GM19463 (cell line): ENCODE results near the gene HECTD4.

Source experiments
- ATAC-seq: cut with Tn5 transposase; IDR thresholded peaks from one replicate; pipeline ENCODE4 v1.9.1; 2021; ENCODE audit warnings: mild to moderate bottlenecking, moderate library complexity; ENCODE audit not compliant: unreplicated experiment

HECTD4 gene

DNA sequence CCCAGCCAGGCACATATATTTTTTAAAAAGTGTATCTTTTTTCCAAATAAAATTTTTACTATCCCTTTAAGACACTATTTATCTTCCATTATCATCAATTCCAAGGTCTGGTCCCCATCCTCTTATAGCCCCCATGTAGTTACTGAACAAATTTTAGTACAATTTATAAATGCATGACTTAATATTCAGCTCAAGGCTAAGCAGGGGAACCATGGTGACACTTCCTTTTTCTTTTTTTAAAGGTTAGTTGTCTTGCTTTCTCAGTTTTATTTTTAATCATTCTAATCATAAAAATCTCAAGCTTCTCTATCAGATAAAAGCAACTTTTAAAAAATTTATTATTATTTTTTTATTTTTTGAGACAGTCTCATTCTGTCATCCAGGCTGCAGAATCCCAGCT lies 164.6 kb downstream of the HECTD4 start:
- ATAC-seq = no peak

- no peak for ATAC-seq
Observed at GRCh38 chr12:112216223-112216622, 166.0 kb downstream of the HECTD4 start.

- no peak for ATAC-seq
Observed at GRCh38 chr12:112214064-112214463, 168.2 kb downstream of the HECTD4 start.

DNA sequence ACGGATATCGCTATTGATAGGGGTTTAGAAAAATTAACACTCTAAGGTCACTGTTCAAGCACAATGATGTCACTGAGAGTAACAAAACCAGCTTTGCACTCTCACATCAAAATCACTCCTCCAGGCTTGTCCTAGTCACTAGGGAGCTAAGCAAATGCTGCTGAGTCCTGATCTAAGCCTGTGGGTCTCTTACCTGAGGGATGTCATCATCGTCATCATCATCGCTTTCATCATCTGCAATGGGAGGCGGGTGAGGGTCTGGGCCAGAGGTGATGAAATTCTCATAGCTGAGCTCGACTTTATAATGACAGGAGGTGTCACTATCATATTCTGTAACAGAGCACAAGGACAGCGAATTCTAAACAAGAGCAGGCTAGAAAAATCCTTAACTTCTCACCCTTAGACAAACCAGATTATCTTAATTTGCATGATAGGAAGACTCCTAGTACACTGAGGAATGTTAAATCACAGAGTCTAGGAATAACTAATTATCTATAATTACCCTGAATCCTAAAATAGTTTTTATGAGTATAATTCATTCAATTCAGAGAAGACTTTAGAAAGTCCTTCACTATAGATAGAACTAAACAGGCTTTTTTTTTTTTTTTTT lies 173.8 kb downstream of the HECTD4 start:
- no peak for ATAC-seq

GRCh38 chr12:112207397-112207924 lies 174.8 kb downstream of the HECTD4 start:
- ATAC-seq = no peak

GRCh38 chr12:112206944-112207343 lies 175.3 kb downstream of the HECTD4 start:
- ATAC-seq = no peak

DNA sequence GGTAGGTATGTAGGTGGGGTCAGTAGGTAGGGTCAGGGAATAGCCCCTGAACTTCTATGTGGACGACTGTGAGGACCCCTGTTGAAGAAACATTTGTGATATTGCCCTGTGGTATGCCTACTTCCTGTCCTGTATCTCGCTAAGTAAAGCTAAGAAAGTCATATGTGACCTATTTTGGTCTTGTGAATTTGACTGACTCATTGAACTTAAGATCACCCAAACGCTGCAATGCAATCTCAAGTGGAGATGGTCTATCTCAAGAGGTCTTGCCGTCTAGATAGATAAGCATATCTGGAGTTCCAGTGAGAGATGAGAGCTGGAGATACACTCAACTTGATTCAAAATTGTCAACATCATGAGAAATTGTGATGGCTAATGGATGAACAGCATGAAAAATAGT lies 183.1 kb downstream of the HECTD4 start:
- no peak for ATAC-seq

DNA sequence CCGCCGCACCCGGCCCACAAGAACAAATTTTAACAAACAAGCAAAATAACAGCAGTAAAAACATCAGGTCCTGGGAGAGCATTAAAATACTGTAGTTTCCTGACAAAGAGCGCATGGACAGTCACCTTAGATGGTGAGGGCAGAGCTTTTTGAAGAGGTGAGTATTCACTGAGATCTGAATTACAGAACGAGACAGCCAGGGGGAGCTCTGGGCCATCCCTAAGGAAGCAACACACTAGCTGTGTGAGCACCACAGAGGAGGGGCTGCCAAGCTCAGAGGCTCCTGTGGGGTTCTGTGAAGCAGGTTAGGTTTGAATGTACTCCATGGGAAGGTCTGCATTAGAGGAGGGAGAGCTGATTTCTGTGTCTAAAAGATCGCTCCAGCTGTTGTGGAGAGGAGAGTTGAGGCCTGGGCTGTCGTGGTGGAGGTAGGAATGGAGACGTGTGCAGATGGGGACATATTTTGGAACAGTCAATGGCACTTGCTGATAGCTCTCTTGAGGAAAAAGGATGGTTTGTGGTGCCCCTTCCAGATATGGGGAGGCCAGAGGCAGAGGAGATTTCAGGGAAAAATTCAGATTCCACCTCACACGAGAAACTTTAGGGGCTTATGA lies 184.0 kb downstream of the HECTD4 start:
- no peak for ATAC-seq

- no peak for ATAC-seq
Observed at GRCh38 chr12:112196196-112196875, 185.9 kb downstream of the HECTD4 start.

- ATAC-seq = no peak
Observed at GRCh38 chr12:112194601-112195247, 187.5 kb downstream of the HECTD4 start.

GRCh38 chr12:112192475-112192874 lies 189.8 kb downstream of the HECTD4 start:
- ATAC-seq = no peak

DNA sequence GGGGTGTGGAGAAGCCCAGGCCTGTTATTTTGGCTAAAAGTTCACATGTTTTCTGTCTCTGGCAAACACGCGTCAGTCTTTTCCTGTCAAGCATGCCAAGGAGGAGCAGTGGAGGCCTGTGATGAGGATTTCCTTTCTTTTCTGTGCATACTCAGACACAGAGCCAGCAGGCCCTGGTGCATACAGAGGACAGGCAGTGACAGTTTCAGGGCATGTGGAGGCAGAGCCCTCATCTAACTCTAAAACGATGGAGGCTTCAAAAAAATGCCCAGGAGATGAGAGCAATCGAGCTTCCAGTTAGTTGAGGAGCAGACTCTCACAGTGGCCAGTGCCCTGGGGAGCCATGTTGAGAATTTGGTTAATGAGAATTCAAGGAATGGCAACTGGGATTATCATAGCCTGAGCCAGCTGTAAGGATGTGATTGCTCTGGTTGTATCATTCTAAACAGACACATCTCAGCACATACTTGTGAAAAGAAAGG lies 190.3 kb downstream of the HECTD4 start:
- ATAC-seq = no peak

- no peak for ATAC-seq
Observed at GRCh38 chr12:112191201-112191600, 191.0 kb downstream of the HECTD4 start.

DNA sequence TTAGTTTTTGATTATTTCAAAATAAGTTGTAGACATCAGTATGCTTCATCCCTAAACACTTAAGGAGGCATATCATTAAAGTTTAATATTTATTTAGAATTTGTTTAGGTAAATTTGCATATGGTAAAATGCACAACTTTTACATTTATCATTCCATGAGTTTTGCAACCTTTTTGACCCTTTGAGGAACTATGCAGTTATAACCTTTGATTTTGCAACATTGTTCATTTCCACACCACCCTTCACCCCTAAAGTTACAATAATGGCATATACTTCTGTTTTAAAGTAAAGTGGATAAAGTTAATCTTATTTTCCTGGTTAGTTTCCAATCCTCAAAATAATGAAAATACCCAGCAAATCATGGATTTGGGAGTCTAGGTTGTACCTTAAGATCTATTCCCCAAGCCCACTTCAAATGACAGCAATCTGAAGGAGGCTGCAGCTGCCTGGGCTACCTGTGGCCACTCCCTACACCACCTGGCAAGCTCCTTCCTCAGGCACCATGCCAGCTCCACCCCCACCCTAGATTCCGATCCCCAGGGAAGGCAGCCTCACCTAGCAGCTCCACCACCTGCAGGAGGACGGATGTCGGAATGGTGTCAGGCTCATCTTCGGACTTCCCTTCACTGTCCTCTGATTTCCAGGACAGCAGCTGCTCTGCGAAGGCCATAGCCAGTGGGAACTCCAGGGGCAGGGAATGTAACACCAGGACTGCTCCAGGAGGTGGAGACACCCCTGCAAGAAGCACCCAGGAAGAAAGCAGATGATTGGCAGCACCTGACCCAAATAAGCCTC lies 191.8 kb downstream of the HECTD4 start:
- ATAC-seq = no peak

DNA sequence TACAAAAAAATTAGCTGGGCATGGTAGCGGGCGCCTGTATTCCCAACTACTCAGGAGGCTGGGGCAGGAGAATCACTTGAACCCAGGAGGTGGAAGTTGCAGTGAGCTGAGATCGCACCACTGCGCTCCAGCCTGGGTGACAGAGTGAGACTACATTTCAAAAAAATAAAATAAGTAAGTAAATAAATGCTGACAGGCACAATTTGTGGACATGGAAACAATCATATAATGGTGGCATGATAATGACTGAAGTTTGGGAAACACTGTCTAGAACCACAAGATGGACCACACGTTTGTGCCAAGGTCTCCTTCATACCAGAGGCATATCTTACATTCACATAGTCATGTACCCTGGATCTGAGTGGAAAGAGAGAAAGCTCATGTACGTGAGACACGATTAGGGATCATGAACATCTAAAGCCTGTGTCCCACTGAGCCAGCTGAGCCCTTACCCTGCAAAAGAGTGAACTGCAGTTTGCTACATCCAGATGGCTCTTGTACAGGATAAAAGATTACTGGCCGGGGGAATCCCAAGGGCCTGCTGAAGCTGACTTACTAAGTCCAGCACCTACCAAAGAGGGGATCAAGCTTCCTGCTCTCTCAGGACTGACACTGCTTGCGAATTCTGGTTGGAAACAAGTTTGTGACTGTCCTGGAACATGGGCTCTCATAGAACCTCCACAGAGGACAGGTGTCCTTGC lies 194.0 kb downstream of the HECTD4 start:
- no peak for ATAC-seq

DNA sequence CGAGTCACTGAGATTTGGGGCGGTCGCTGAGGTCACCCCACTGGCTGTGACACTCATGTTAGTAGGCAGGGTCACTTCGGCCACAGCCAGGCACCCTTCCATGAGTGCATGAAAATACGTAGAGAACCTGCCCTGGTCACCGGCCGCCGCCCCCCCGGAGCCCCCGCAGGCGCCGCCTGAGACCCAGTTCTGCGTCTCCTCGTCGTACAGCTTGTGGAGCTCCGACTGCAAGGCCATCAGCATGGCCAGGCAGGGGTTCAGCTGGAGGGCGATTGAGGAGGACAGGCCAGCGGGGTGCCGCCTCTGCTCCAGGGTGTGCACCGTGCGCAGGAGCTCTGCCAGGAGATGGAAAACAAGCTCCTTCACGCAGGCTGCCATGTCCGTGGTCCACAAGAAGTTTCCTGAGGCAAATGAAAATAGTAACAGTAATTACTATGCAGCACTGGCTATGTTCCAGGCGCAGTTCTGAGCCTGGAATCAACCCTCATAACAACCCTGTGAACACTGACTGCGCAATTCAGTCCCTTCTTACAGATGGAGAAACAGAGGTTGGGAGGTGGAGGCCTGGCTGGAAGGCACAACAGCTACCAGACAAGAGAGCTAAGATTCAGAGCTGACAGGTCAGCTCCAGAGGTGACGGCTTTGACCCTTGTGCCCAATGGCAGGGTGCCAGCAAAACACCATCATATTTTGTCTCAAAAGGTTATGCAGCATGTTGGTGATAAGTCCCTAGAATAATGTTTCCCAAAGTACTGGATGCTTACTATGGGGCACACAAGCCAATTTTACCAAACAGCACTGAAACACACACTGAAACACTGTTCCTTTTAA lies 196.9 kb downstream of the HECTD4 start:
- no peak for ATAC-seq

DNA sequence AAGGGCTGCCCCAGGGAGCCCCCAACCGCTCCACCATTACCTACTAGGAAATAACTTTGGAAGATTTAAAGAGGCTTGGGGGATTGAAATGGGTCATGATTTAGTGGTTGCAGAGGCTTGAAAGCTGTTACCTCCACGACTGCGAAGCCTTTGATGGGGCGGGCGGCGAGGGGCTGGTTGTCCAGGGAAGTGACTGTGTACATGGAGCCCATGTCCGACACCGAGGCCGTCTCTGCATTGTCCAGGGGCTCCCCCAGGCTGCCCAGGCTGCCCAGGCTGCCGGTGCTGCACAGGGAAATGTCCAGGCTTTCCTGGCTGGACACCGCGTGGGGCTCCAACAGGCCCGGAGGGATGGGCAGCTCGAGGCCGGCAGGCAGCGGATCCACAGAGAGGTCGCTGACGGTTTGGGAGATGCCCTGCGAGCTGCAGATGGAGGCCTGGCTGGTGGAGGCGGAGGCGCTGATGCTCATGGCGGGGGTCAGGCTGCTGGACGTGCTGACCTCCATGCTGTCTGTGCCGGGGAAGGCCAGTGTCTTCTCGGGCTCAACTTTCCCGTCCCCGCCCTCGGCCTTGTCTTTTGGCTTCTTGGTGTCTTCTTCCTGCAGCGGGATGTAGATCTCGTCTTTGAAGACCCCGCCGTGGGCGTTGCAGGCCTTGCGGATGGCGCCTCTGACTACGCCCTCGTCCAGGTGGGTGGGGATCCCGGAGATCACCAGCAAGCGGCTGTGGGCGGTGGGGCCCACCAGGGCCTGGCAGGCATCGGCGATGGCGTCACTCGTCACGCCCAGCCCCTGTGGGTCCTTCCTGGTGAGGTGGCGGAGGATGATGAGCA lies 198.0 kb downstream of the HECTD4 start:
- no peak for ATAC-seq
